Activated T-cell treated with anti-CD3 and anti-CD28 coated beads, Interleukin-2, amount 50 U/mL, for 72 hours (primary cell): Measurements from ENCODE around the gene TLN1. TPM values are rescaled to one million over a fixed set of nuclear protein-coding genes. Genes with fewer than 3 reads are reported as not detected.

Experiments used
- ATAC-seq, 2 donors: fragments of 150-1000 bp; cut with Tn5 transposase; replicated peaks in 1 of 2; 2 replicates each; pipeline ENCODE4 v1.10.0; 2021; ENCODE audit warnings: moderate library complexity in 2 of 2, mild to moderate bottlenecking in 1 of 2
- DNase-seq, 2 donors: peaks; one replicate each; pipeline ENCODE4 v3.0.0; 2021 to 2022; ENCODE audit warnings: mixed read lengths in 1 of 2
- H3K27ac Mint-ChIP-seq: one replicate; pipeline ENCODE4 v1.8.0; 2022; ENCODE audit warnings: mild to moderate bottlenecking, moderate library complexity, mixed read lengths
- H3K27me3 Mint-ChIP-seq: one replicate; pipeline ENCODE4 v1.8.0; 2022; ENCODE audit warnings: low read depth, mixed read lengths
- H3K36me3 Mint-ChIP-seq, 2 donors: one replicate each; pipeline ENCODE4 v1.8.0; 2022; ENCODE audit warnings: mixed read lengths in 2 of 2, mild to moderate bottlenecking in 1 of 2; ENCODE audit not compliant: insufficient read depth in 2 of 2
- H3K4me1 Mint-ChIP-seq: one replicate; pipeline ENCODE4 v1.8.0; 2022; ENCODE audit warnings: low read depth, mixed read lengths
- H3K4me3 Mint-ChIP-seq, 2 donors: one replicate each; pipeline ENCODE4 v1.8.0; 2022; ENCODE audit warnings: mild to moderate bottlenecking in 2 of 2, mixed read lengths in 2 of 2, moderate library complexity in 2 of 2
- H3K9me3 Mint-ChIP-seq, 2 donors: one replicate each; pipeline ENCODE4 v1.8.0; 2022; ENCODE audit warnings: mixed read lengths in 2 of 2
- total RNA-seq, 2 donors: library from RNA; stranded (reverse); gene quantifications; one replicate each; pipeline ENCODE4 v1.2.3, GENCODE V29; 2022

The TLN1 gene
- total RNA-seq, 2 donors from 2014 or later = 200 to 235 TPM

GRCh38 chr9:35682051-35682450 is 49.9 kb downstream of the TLN1 start:
- no peak overlapping the region for H3K27ac Mint-ChIP-seq
- DNase-seq = no peak
- H3K9me3 Mint-ChIP-seq = no peaks in the 10 kb centered on the region
- no peaks in the 10 kb centered on the region for H3K27me3 Mint-ChIP-seq
- no peak overlapping the region for H3K4me3 Mint-ChIP-seq
- ATAC-seq = no peak
- H3K4me1 Mint-ChIP-seq = no peaks in the 10 kb centered on the region
- H3K36me3 Mint-ChIP-seq = no peaks in the 10 kb centered on the region

DNA sequence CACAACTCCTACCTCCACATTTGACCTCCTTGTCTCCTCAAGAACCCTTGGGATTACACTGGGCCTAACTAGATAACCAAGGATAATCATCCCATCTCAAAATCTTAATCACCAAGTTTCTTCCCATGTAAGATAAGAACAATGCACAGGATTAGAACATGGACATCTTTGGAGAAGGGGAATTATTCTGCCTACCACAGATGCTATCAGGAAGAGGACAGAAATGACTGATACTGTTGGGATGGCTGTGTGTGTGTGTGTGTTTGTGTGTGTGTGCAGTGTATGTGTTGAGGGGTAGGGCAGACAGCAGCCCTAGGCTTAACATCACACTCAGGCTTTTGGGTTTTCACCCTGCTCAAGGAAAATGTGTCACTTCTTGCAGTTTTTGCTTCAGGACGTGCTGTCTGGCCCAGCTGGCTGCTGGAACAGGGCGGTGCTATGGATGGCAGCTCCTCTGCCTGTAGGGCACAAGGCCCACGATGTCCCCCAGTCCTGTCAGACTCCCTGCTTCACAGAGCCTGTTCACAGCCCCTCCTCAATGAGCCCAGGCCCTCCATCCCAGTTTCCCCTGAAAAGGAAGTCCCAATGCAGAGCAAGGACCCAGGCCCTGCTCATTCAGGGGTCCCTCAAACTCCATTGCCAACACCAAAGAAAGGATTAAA is 50.5 kb downstream of the TLN1 start:
- H3K27ac Mint-ChIP-seq = no peak overlapping the region
- no peaks in the 10 kb centered on the region for H3K36me3 Mint-ChIP-seq
- H3K4me3 Mint-ChIP-seq = no peak overlapping the region
- peaks cover 1% of the 10 kb centered on the region for H3K4me1 Mint-ChIP-seq
- H3K9me3 Mint-ChIP-seq = no peaks in the 10 kb centered on the region
- no peak for ATAC-seq
- no peaks in the 10 kb centered on the region for H3K27me3 Mint-ChIP-seq
- no peak for DNase-seq

DNA sequence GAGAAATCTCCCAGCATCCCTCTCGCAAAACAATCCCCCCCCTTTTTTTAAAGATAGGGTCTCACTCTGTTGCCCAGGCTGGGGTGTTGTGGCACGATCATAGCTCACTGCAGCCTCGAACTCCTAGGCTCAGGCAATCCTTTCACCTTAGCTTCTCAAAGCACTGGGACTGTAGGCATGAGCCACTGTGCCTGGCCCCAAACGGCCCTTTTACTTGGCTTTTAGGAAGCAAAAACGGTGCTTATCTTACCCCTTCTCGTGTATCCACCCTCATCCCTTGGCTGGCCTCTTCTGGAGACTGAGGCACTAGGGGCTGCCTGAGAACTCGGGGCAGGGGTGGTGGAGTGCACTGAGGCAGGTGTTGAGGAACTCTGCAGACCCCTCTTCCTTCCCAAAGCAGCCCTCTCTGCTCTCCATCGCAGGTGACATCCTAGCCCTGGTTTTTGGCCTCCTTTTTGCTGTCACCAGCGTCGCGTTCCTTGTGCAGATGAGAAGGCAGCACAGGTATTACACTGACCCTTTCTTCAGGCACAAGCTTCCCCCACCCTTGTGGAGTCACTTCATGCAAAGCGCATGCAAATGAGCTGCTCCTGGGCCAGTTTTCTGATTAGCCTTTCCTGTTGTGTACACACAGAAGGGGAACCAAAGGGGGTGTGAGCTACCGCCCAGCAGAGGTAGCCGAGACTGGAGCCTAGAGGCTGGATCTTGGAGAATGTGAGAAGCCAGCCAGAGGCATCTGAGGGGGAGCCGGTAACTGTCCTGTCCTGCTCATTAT is 51.5 kb downstream of the TLN1 start:
- DNase-seq (no peak), ATAC-seq (no peak)
- Mint-ChIP-seq H3K27ac (no peak overlapping the region), H3K9me3 (no peaks in the 10 kb centered on the region), H3K27me3 (no peaks in the 10 kb centered on the region), H3K4me3 (no peak overlapping the region), H3K4me1 (peaks cover 6% of the 10 kb centered on the region), H3K36me3 (no peaks in the 10 kb centered on the region)

DNA sequence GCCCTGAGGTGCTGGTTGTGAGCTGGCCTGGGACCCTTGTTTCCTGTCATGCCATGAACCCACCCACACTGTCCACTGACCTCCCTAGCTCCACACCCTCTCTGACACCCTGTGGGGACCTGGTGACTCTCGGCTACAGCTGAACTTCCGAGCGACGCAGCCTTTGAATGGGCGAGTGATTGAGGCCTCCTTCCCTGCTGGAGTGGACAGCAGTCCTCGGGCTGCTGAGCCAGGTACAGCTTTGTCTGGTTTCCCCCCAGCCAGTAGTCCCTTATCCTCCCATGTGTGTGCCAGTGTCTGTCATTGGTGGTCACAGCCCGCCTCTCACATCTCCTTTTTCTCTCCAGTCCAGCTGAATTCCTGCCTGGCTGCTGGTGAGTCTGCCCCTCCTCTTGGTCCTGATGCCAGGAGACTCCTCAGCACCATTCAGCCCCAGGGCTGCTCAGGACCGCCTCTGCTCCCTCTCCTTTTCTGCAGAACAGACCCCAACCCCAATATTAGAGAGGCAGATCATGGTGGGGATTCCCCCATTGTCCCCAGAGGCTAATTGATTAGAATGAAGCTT is 52.1 kb downstream of the TLN1 start:
- Mint-ChIP-seq H3K4me1 (peaks cover 6% of the 10 kb centered on the region), H3K27ac (no peak overlapping the region), H3K9me3 (no peaks in the 10 kb centered on the region), H3K36me3 (no peaks in the 10 kb centered on the region), H3K27me3 (peaks cover under 1% of the 10 kb centered on the region), H3K4me3 (no peak overlapping the region)
- ATAC-seq (no peak), DNase-seq (no peak)

- H3K27ac Mint-ChIP-seq = no peak overlapping the region
- H3K4me3 Mint-ChIP-seq = no peak overlapping the region
- peaks cover 0 to 1% of the 10 kb centered on the region in 2 donors for H3K36me3 Mint-ChIP-seq
Observed at GRCh38 chr9:35679091-35679490, 52.9 kb downstream of the TLN1 start.

DNA sequence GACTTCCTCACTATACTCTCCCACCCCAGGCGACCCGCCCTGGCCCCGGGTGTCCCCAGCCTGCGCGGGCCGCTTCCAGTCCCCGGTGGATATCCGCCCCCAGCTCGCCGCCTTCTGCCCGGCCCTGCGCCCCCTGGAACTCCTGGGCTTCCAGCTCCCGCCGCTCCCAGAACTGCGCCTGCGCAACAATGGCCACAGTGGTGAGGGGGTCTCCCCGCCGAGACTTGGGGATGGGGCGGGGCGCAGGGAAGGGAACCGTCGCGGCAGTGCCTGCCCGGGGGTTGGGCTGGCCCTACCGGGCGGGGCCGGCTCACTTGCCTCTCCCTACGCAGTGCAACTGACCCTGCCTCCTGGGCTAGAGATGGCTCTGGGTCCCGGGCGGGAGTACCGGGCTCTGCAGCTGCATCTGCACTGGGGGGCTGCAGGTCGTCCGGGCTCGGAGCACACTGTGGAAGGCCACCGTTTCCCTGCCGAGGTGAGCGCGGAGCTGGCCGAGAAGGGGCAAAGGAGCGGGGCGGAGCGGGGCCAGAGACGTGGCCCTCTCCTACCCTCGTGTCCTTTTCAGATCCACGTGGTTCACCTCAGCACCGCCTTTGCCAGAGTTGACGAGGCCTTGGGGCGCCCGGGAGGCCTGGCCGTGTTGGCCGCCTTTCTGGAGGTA is 56.1 kb downstream of the TLN1 start:
- peak overlapping the region; percentile 76 to 77 for H3K4me3 Mint-ChIP-seq
- H3K36me3 Mint-ChIP-seq = peaks cover 0 to 1% of the 10 kb centered on the region in 2 donors
- no peak overlapping the region for H3K27ac Mint-ChIP-seq
- no peaks in the 10 kb centered on the region for H3K9me3 Mint-ChIP-seq
- ATAC-seq = peak; percentile 84 to 85
- peak; percentile 54 to 61 for DNase-seq
- peaks cover 11% of the 10 kb centered on the region for H3K27me3 Mint-ChIP-seq
- H3K4me1 Mint-ChIP-seq = peaks cover 6% of the 10 kb centered on the region

More at GRCh38 chr9:35679091-35679490, 52.9 kb downstream of the TLN1 start:
- H3K27me3 Mint-ChIP-seq = peaks cover 8% of the 10 kb centered on the region
- peaks cover 6% of the 10 kb centered on the region for H3K4me1 Mint-ChIP-seq
- DNase-seq = no peak
- no peaks in the 10 kb centered on the region for H3K9me3 Mint-ChIP-seq
- ATAC-seq = no peak

DNA sequence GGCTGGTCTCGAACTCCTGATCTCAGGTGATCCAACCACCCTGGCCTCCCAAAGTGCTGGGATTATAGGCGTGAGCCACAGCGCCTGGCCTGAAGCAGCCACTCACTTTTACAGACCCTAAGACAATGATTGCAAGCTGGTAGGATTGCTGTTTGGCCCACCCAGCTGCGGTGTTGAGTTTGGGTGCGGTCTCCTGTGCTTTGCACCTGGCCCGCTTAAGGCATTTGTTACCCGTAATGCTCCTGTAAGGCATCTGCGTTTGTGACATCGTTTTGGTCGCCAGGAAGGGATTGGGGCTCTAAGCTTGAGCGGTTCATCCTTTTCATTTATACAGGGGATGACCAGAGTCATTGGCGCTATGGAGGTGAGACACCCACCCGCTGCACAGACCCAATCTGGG is 56.8 kb downstream of the TLN1 start:
- Mint-ChIP-seq H3K4me3 (peak overlapping the region; percentile 61 to 76), H3K9me3 (no peaks in the 10 kb centered on the region), H3K4me1 (peaks cover 6% of the 10 kb centered on the region), H3K27ac (no peak overlapping the region), H3K27me3 (peaks cover 11% of the 10 kb centered on the region), H3K36me3 (peaks cover 0 to 1% of the 10 kb centered on the region in 2 donors)
- no peak for DNase-seq
- no peak for ATAC-seq

DNA sequence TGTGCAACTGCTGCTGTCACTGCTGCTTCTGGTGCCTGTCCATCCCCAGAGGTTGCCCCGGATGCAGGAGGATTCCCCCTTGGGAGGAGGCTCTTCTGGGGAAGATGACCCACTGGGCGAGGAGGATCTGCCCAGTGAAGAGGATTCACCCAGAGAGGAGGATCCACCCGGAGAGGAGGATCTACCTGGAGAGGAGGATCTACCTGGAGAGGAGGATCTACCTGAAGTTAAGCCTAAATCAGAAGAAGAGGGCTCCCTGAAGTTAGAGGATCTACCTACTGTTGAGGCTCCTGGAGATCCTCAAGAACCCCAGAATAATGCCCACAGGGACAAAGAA is 58.0 kb downstream of the TLN1 start:
- no peaks in the 10 kb centered on the region for H3K9me3 Mint-ChIP-seq
- peaks cover 6% of the 10 kb centered on the region for H3K4me1 Mint-ChIP-seq
- no peak overlapping the region for H3K4me3 Mint-ChIP-seq
- peaks cover 11% of the 10 kb centered on the region for H3K27me3 Mint-ChIP-seq
- peaks cover 0 to 1% of the 10 kb centered on the region in 2 donors for H3K36me3 Mint-ChIP-seq
- ATAC-seq = no peak
- H3K27ac Mint-ChIP-seq = no peak overlapping the region
- no peak for DNase-seq

DNA sequence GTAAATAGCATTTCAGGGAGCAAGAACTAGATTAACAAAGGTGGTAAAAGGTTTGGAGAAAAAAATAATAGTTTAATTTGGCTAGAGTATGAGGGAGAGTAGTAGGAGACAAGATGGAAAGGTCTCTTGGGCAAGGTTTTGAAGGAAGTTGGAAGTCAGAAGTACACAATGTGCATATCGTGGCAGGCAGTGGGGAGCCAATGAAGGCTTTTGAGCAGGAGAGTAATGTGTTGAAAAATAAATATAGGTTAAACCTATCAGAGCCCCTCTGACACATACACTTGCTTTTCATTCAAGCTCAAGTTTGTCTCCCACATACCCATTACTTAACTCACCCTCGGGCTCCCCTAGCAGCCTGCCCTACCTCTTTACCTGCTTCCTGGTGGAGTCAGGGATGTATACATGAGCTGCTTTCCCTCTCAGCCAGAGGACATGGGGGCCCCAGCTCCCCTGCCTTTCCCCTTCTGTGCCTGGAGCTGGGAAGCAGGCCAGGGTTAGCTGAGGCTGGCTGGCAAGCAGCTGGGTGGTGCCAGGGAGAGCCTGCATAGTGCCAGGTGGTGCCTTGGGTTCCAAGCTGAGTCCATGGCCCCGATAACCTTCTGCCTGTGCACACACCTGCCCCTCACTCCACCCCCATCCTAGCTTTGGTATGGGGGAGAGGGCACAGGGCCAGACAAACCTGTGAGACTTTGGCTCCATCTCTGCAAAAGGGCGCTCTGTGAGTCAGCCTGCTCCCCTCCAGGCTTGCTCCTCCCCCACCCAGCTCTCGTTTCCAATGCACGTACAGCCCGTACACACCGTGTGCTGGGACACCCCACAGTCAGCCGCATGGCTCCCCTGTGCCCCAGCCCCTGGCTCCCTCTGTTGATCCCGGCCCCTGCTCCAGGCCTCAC is 58.6 kb downstream of the TLN1 start, which contains the start of gene CA9:
CA9 (plus strand) TSS at position 797 of the 893 bp plus-strand sequence; CDS start at position 829, 32 bp downstream.
- Mint-ChIP-seq H3K36me3 (peaks cover 0 to 1% of the 10 kb centered on the region in 2 donors), H3K27me3 (peaks cover 11% of the 10 kb centered on the region), H3K9me3 (peaks cover 0 to 2% of the 10 kb centered on the region in 2 donors), H3K27ac (no peak within 1 kb of the TSS), H3K4me3 (peak within 1 kb of the TSS; percentile 28 to 49), H3K4me1 (peaks cover 6% of the 10 kb centered on the region)
- DNase-seq (no peak), ATAC-seq (no peak)

GRCh38 chr9:35669331-35670145 is 62.5 kb downstream of the TLN1 start:
- H3K27ac Mint-ChIP-seq = no peak overlapping the region
- H3K36me3 Mint-ChIP-seq = no peaks in the 10 kb centered on the region
- ATAC-seq = no peak
- H3K9me3 Mint-ChIP-seq = peaks cover 5% of the 10 kb centered on the region in 2 donors
- H3K27me3 Mint-ChIP-seq = peaks cover 8% of the 10 kb centered on the region
- DNase-seq = no peak
- peaks cover 14% of the 10 kb centered on the region for H3K4me1 Mint-ChIP-seq
- H3K4me3 Mint-ChIP-seq = no peak overlapping the region

DNA sequence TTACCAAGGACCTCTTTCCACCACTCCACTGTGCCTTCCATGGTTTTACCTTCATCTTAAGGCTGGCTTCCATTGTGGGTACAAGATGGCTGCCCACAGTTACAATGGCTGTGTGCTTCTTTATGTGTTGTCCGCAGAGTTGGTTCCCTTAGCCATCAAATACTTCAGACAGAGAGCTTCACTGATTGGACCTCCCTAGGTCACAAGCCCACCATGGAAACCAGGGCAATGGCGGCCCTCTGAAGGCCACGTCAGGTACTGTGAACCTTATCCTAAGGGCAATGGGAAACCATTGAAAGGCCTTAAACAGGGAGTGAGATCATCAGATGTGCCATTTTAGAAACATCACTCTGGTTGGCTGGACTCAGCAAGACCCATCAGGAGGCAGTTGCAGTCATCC is 64.1 kb downstream of the TLN1 start:
- Mint-ChIP-seq H3K9me3 (peaks cover 5% of the 10 kb centered on the region in 2 donors), H3K27ac (no peak overlapping the region), H3K4me1 (peaks cover 30% of the 10 kb centered on the region), H3K4me3 (no peak overlapping the region), H3K27me3 (no peaks in the 10 kb centered on the region), H3K36me3 (no peaks in the 10 kb centered on the region)
- no peak for ATAC-seq
- DNase-seq = no peak

- no peak overlapping the region for H3K27ac Mint-ChIP-seq
- peaks cover 5% of the 10 kb centered on the region in 2 donors for H3K9me3 Mint-ChIP-seq
- H3K4me1 Mint-ChIP-seq = peaks cover 44% of the 10 kb centered on the region
- ATAC-seq = no peak
- no peaks in the 10 kb centered on the region for H3K27me3 Mint-ChIP-seq
- no peak overlapping the region for H3K4me3 Mint-ChIP-seq
- H3K36me3 Mint-ChIP-seq = peaks cover 0 to 6% of the 10 kb centered on the region in 2 donors
- DNase-seq = no peak
Observed at GRCh38 chr9:35666549-35666948, 65.4 kb downstream of the TLN1 start.
